HG02840 (cell line): ENCODE results near the gene ATL3.
"Not testable (repeated sequence)": the region's sequence is repeated elsewhere in the genome, so short reads cannot be mapped to it uniquely, and the experiment has no call there.

ENCODE experiments used
- ATAC-seq: cut with Tn5 transposase; IDR thresholded peaks from one replicate; pipeline ENCODE4 v1.9.1; 2021; ENCODE audit warnings: mild to moderate bottlenecking, moderate library complexity, moderate number of reproducible peaks; ENCODE audit not compliant: unreplicated experiment, low FRiP score

Gene ATL3

GRCh38 chr11:63671322-63672155 lies at the start of gene ATL3:
Gene ATL3, minus strand, starts transcription at chr11:63671376. Its CDS starts 41 bp downstream, at chr11:63671335.
- peak; percentile 84 for ATAC-seq

GRCh38 chr11:63720611-63721010 lies 49.4 kb upstream of the ATL3 start:
- no peak for ATAC-seq

GRCh38 chr11:63719987-63720386 lies 48.8 kb upstream of the ATL3 start:
- ATAC-seq, result no peak

- ATAC-seq, result no peak
Observed at GRCh38 chr11:63719001-63719400, 47.8 kb upstream of the ATL3 start.

- ATAC-seq, result no peak
Observed at GRCh38 chr11:63716046-63716445, 44.9 kb upstream of the ATL3 start.

GRCh38 chr11:63713766-63714165 lies 42.6 kb upstream of the ATL3 start:
- no peak for ATAC-seq

GRCh38 chr11:63711838-63712237 lies 40.7 kb upstream of the ATL3 start:
- no peak for ATAC-seq

GRCh38 chr11:63710476-63711217 lies 39.5 kb upstream of the ATL3 start:
- no peak for ATAC-seq

- ATAC-seq, result no peak
Observed at GRCh38 chr11:63709336-63709884, 38.2 kb upstream of the ATL3 start.

- no peak for ATAC-seq
Observed at GRCh38 chr11:63708764-63709163, 37.6 kb upstream of the ATL3 start.

- ATAC-seq, result no peak
Observed at GRCh38 chr11:63705526-63705925, 34.4 kb upstream of the ATL3 start.

- ATAC-seq, result no peak
Observed at GRCh38 chr11:63699896-63700295, 28.7 kb upstream of the ATL3 start.

GRCh38 chr11:63698976-63699733 lies 28.0 kb upstream of the ATL3 start:
- ATAC-seq, result no peak

- ATAC-seq, result no peak
Observed at GRCh38 chr11:63694596-63694995, 23.4 kb upstream of the ATL3 start.

- no peak for ATAC-seq
Observed at GRCh38 chr11:63687845-63688244, 16.7 kb upstream of the ATL3 start.

- no peak for ATAC-seq
Observed at GRCh38 chr11:63686926-63687325, 15.8 kb upstream of the ATL3 start.

- not testable (repeated sequence) for ATAC-seq
Observed at GRCh38 chr11:63685158-63685721, 14.1 kb upstream of the ATL3 start.

- no peak for ATAC-seq
Observed at GRCh38 chr11:63683133-63683991, 12.2 kb upstream of the ATL3 start.
